Transverse colon (tissue), 4 donors: ENCODE measurements around the gene CCDC91.

Experiments used
- CTCF ChIP-seq, 5 experiments: fragments of 200-600 bp in 3 of 5; fragments of 450-650 bp in 2 of 5; sonication (generic) in 3 of 5; IDR thresholded peaks; 1 replicate in 2 of 5; 2 replicates in 3 of 5; pipeline ENCODE4 v1.5.1; 2016 to 2017; ENCODE audit warnings: antibody characterized with exemption in 5 of 5, inconsistent platforms in 3 of 5, mild to moderate bottlenecking in 2 of 5, moderate library complexity in 1 of 5
- EP300 ChIP-seq: sonication (generic); formaldehyde crosslinking; IDR thresholded peaks from one replicate; pipeline ENCODE4 v1.6.1; 2017; ENCODE audit warnings: antibody characterized with exemption, low read depth
- POLR2AphosphoS5 ChIP-seq, 3 donors: sonication (generic); formaldehyde crosslinking; IDR thresholded peaks; one replicate each; pipeline ENCODE4 v1.6.1; 2016; ENCODE audit warnings: antibody characterized with exemption in 3 of 3

DNA sequence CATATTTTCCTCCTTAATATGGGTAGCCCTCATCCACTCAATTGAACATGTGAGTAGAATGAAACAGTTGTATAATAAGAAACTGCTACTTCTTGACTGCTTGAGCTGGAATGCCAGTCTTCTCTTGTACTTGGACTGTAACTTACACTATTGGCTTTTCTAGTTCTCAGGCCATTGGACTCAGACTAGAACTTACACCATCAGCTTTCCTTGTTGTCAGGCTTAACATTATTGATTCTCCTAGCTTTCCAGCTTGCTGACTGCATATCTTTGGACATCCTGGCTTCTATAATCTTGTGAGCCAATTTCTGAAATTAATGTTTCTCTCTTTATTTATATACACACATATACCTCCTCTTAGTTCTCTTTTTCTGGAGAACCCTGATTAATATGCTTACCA lies 24.8 kb downstream of the CCDC91 start:
- TF ChIP-seq CTCF (IDR thresholded peaks at IDR 0.05) (no peak), POLR2AphosphoS5 (IDR thresholded peaks at IDR 0.05) (no peak), EP300 (no peak)
